Loucy (cell line): ENCODE results near the gene IFT88.

ENCODE experiments used
- H2AFZ ChIP-seq: fragments of 200-600 bp; sonication (generic); 2 replicates; pipeline ENCODE4 v1.6.0; 2016; ENCODE audit warnings: antibody characterized with exemption, mild to moderate bottlenecking, low read length, moderate library complexity
- H3F3A ChIP-seq: fragments of 200-600 bp; 2 replicates; pipeline ENCODE4 v1.6.0; 2016; ENCODE audit warnings: antibody characterized with exemption, low read depth, mild to moderate bottlenecking
- H3K27me3 ChIP-seq: fragments of 200-600 bp; sonication (generic); 2 replicates; pipeline ENCODE4 v1.6.1; 2014; ENCODE audit warnings: low read length, mild to moderate bottlenecking; ENCODE audit not compliant: insufficient read depth, poor library complexity, severe bottlenecking
- H3K36me3 ChIP-seq: fragments of 200-600 bp; sonication (generic); 2 replicates; pipeline ENCODE4 v1.6.1; 2016; ENCODE audit warnings: low read length; ENCODE audit not compliant: insufficient read depth
- H3K4me1 ChIP-seq: fragments of 200-600 bp; sonication (generic); 2 replicates; pipeline ENCODE4 v1.5.1; 2014; ENCODE audit warnings: low read length, mild to moderate bottlenecking; ENCODE audit not compliant: insufficient read depth, poor library complexity, severe bottlenecking
- H3K4me2 ChIP-seq: fragments of 200-600 bp; sonication (generic); 2 replicates; pipeline ENCODE4 v1.6.0; 2014; ENCODE audit warnings: antibody characterized with exemption, low read length, low read depth, mild to moderate bottlenecking; ENCODE audit not compliant: poor library complexity, severe bottlenecking
- H3K4me3 ChIP-seq: fragments of 200-600 bp; sonication (generic); 2 replicates; pipeline ENCODE4 v1.5.1; 2014; ENCODE audit warnings: low read length, mild to moderate bottlenecking, mixed read lengths; ENCODE audit not compliant: poor library complexity, severe bottlenecking
- H3K79me2 ChIP-seq: fragments of 200-600 bp; sonication (generic); 2 replicates; pipeline ENCODE4 v1.6.1; 2014; ENCODE audit warnings: low read length; ENCODE audit not compliant: insufficient read depth
- H3K9ac ChIP-seq: fragments of 200-600 bp; sonication (generic); 2 replicates; pipeline ENCODE4 v1.6.0; 2014; ENCODE audit warnings: mild to moderate bottlenecking, low read depth, low read length, moderate library complexity; ENCODE audit not compliant: poor library complexity, severe bottlenecking
- H3K9me2 ChIP-seq: fragments of 200-600 bp; sonication (generic); replicated peaks from 2 replicates; pipeline ENCODE4 v1.6.1; 2016; ENCODE audit warnings: low read depth, low read length, mixed read lengths
- H3K9me3 ChIP-seq: fragments of 200-600 bp; sonication (generic); 2 replicates; pipeline ENCODE4 v1.6.1; 2014; ENCODE audit warnings: mild to moderate bottlenecking, antibody characterized with exemption, low read length, low read depth; ENCODE audit not compliant: insufficient read depth
- H4K20me1 ChIP-seq: fragments of 200-600 bp; sonication (generic); 2 replicates; pipeline ENCODE4 v1.6.0; 2014; ENCODE audit warnings: antibody characterized with exemption, low read length, mild to moderate bottlenecking; ENCODE audit not compliant: insufficient read depth, poor library complexity, severe bottlenecking
- EZH2phosphoT487 ChIP-seq: fragments of 200-600 bp; IDR thresholded peaks from 2 replicates; pipeline ENCODE4 v1.6.1; 2018; ENCODE audit warnings: antibody characterized with exemption, mild to moderate bottlenecking, moderate library complexity, borderline replicate concordance
- TF ChIP-seq, protein P1 (sequence below): fragments of 200-600 bp; sonication (generic); conservative IDR thresholded peaks from 2 replicates; pipeline ENCODE4 v1.5.1; 2014; ENCODE audit warnings: mild to moderate bottlenecking, antibody characterized with exemption, low read length

IFT88 gene

DNA sequence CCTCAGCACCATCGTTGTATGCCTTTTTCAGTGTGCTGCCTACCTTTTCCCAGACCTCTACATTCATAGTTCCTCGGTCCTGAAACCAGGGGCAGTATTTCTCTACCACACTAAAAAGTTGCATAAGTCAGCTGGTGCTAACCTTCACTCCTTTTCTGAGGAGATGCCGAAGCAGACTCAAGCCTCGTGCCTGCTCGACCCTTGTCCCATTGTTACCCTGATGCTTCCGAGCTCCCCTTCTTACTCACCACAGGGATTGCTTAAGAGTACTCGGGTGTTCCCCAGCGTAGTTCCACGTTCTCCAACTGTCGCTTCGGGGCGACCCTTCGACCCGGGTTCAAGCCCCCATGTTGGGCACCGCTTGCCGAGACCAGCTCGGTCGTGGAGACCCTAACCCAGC lies 117.6 kb downstream of the IFT88 start:
- Histone ChIP-seq H3K79me2 (no peaks in the 10 kb centered on the region), H3F3A (no peaks in the 10 kb centered on the region), H3K9me3 (no peaks in the 10 kb centered on the region), H3K4me2 (no peak overlapping the region), H3K9me2 (no peaks in the 10 kb centered on the region), H3K4me1 (no peaks in the 10 kb centered on the region), H2AFZ (no peak overlapping the region), H3K9ac (no peak overlapping the region), H3K4me3 (no peak overlapping the region), H4K20me1 (no peaks in the 10 kb centered on the region), H3K27me3 (no peaks in the 10 kb centered on the region), H3K36me3 (no peaks in the 10 kb centered on the region)
- no peak for TF ChIP-seq EZH2phosphoT487
- TF ChIP-seq, protein P1, sequence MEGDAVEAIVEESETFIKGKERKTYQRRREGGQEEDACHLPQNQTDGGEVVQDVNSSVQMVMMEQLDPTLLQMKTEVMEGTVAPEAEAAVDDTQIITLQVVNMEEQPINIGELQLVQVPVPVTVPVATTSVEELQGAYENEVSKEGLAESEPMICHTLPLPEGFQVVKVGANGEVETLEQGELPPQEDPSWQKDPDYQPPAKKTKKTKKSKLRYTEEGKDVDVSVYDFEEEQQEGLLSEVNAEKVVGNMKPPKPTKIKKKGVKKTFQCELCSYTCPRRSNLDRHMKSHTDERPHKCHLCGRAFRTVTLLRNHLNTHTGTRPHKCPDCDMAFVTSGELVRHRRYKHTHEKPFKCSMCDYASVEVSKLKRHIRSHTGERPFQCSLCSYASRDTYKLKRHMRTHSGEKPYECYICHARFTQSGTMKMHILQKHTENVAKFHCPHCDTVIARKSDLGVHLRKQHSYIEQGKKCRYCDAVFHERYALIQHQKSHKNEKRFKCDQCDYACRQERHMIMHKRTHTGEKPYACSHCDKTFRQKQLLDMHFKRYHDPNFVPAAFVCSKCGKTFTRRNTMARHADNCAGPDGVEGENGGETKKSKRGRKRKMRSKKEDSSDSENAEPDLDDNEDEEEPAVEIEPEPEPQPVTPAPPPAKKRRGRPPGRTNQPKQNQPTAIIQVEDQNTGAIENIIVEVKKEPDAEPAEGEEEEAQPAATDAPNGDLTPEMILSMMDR: no peak

DNA sequence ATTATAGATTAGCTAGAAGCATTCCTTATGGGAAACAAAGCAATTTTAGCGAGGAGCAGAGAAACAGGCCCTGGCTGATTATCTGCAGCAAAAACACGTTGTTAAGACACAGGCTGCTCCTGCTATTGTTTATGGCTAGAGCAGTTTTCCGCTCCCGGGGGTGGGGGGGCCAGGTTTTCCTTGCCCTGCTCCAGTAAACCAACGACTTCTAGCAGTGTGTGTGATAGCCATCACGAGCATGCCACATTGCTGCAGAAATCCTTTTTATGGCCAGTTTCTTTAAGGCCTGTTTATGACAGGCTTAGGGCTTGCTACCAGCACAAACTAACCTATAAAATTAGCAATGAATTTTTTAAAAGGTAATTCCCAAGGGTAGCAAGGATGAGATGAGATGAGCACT lies 118.1 kb downstream of the IFT88 start:
- no peaks in the 10 kb centered on the region for H3K9me3 ChIP-seq
- no peak overlapping the region for H3K4me2 ChIP-seq
- H2AFZ ChIP-seq: no peak overlapping the region

DNA sequence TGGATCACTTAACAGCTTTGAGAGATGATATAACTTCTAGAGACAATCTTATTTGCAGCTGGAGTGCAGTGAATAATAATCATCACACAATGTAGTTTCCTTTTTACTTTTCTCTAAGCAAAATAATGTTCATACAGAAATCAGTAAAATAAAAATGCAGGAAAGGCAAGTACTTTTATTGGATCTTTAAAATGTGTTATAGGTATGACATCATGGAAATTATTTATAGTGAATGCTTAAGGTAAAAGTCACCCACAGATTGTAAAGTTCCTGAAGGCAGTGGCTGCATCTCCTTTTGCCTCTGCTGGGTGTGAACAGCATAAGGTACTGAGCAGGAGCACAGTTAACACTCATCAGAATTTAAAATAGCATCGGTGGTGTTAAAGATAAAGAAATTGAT lies 119.2 kb downstream of the IFT88 start:
- no peaks in the 10 kb centered on the region for H3K27me3 ChIP-seq
- no peak overlapping the region for H3K9ac ChIP-seq
- no peak overlapping the region for H3K4me2 ChIP-seq
- H3K9me3 ChIP-seq: no peaks in the 10 kb centered on the region
- no peak for TF ChIP-seq EZH2phosphoT487
- TF ChIP-seq, protein P1: no peak
- H2AFZ ChIP-seq: no peak overlapping the region
- H3K4me1 ChIP-seq: no peaks in the 10 kb centered on the region
- H3K4me3 ChIP-seq: no peak overlapping the region
- H3K36me3 ChIP-seq: no peaks in the 10 kb centered on the region
- no peaks in the 10 kb centered on the region for H4K20me1 ChIP-seq
- H3F3A ChIP-seq: no peaks in the 10 kb centered on the region
- H3K9me2 ChIP-seq: no peaks in the 10 kb centered on the region
- no peaks in the 10 kb centered on the region for H3K79me2 ChIP-seq

More for the DNA sequence above, 118.1 kb downstream of the IFT88 start:
- H3K36me3 ChIP-seq: no peaks in the 10 kb centered on the region
- no peaks in the 10 kb centered on the region for H3F3A ChIP-seq
- H3K9me2 ChIP-seq: no peaks in the 10 kb centered on the region
- H3K4me3 ChIP-seq: no peak overlapping the region
- no peaks in the 10 kb centered on the region for H3K4me1 ChIP-seq
- TF ChIP-seq, protein P1: no peak
- no peak for TF ChIP-seq EZH2phosphoT487
- no peak overlapping the region for H3K9ac ChIP-seq
- no peaks in the 10 kb centered on the region for H3K27me3 ChIP-seq
- no peaks in the 10 kb centered on the region for H4K20me1 ChIP-seq
- H3K79me2 ChIP-seq: no peaks in the 10 kb centered on the region
